AG09309 (cell line): ENCODE data around the gene DENND1A.

Source experiments
- DNase-seq: peaks from one replicate; pipeline ENCODE4 v3.0.0-alpha.2; 2010; ENCODE audit warnings: low read depth
- H3K4me3 ChIP-seq: 2 replicates; pipeline ENCODE4 v1.5.1; 2011; ENCODE audit warnings: mild to moderate bottlenecking, low read depth, low read length, moderate library complexity; ENCODE audit not compliant: control insufficient read depth
- TF ChIP-seq, protein P1 (sequence below): IDR thresholded peaks from 2 replicates; pipeline ENCODE4 v1.5.1; 2011; ENCODE audit warnings: mild to moderate bottlenecking, low read depth, low read length, inconsistent platforms; ENCODE audit not compliant: insufficient read depth, control insufficient read depth; ENCODE audit errors: missing control alignments

DENND1A gene

GRCh38 chr9:123763910-123764588 is 165.9 kb downstream of the DENND1A start:
- peak; percentile 59 for DNase-seq
- H3K4me3 ChIP-seq = no peak overlapping the region
- TF ChIP-seq, protein P1, sequence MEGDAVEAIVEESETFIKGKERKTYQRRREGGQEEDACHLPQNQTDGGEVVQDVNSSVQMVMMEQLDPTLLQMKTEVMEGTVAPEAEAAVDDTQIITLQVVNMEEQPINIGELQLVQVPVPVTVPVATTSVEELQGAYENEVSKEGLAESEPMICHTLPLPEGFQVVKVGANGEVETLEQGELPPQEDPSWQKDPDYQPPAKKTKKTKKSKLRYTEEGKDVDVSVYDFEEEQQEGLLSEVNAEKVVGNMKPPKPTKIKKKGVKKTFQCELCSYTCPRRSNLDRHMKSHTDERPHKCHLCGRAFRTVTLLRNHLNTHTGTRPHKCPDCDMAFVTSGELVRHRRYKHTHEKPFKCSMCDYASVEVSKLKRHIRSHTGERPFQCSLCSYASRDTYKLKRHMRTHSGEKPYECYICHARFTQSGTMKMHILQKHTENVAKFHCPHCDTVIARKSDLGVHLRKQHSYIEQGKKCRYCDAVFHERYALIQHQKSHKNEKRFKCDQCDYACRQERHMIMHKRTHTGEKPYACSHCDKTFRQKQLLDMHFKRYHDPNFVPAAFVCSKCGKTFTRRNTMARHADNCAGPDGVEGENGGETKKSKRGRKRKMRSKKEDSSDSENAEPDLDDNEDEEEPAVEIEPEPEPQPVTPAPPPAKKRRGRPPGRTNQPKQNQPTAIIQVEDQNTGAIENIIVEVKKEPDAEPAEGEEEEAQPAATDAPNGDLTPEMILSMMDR = no peak

- H3K4me3 ChIP-seq = no peak overlapping the region
- TF ChIP-seq, protein P1 = no peak
- no peak for DNase-seq
These were observed 167.9 kb downstream of the DENND1A start for GRCh38 chr9:123761905-123762605.

DNA sequence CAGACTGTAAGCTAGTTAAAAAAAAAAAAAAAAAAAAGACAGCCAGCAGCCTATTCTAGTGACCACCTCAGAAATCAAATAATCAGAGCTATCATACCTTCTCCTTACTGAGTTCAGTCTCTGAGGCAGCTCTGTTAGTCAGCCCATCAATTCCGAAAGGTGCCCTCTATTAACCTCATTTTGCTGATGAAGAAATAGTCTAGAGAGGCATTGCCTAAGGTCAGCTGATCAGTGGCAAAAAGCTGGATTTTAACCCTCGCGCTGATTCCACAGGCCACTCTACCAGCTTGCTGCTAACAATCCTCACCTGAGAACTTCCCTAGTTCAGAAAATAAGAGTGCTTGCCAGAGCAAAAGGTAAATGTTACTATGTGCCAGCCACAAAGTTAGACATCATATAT is 172.0 kb downstream of the DENND1A start:
- no peak overlapping the region for H3K4me3 ChIP-seq
- TF ChIP-seq, protein P1 = no peak
- DNase-seq = no peak

DNA sequence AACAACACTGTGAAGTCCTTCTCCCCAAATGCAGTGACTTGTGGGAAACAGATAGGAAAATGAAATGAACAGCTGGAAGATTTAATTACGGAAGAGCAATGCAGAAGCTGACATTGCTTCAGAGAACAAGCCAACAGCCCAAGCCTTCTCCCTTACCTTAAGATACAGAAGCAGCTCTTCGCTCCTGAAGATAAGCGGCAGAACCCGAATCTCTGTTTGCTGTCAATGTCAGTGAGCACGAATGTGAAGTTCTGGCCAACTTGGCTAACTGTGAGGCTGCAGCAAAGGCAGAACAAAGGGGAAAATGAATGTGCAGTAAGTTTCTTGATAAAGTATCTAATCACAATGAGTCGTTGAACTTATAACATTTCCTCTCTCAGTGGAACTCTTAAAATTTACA is 172.4 kb downstream of the DENND1A start:
- DNase-seq = no peak
- TF ChIP-seq, protein P1 = no peak
- no peak overlapping the region for H3K4me3 ChIP-seq

- H3K4me3 ChIP-seq = no peak overlapping the region
- DNase-seq = no peak
- TF ChIP-seq, protein P1 = no peak
These were observed 173.3 kb downstream of the DENND1A start for GRCh38 chr9:123756484-123757106.

DNA sequence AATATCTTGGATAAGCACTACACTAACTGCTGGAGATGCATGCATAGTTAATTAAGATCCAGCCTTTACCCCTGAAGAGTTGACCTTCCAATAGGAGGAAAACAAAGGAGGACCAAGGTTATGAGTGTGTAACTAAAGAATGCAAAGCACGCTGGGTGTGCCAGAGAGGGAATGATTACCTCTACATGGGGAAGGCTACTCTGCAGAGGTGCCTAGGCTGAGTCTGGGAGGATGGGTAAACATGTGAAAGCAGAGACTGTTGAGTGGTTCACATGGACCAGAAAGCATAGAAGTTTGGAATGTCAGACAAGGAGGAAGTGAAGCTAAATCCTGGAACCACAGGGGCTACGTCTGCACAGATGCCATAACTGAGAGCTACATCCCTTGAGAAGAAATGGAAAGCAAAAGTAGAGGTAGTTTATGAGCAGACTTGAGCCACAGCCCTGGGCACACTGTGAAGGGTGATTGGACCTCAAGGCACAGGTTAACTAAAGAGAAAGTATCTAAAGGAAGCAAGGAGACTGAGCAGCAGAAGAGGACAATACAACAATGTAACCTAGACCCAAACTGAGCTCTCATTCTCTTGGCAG is 176.2 kb downstream of the DENND1A start:
- no peak overlapping the region for H3K4me3 ChIP-seq
- no peak for DNase-seq
- TF ChIP-seq, protein P1 = no peak
